ENCODE results near the gene NSUN3.
"Not testable (repeated sequence)": the region's sequence is repeated elsewhere in the genome, so short reads cannot be mapped to it uniquely, and the experiment has no call there.

The NSUN3 gene

GRCh38 chr3:94062513-94063404 is at the start of gene NSUN3, which contains the start of gene DHFR2:
TSS of gene NSUN3 (plus strand) at chr3:94063061. CDS start at chr3:94063127, 66 bp downstream.
TSS of gene DHFR2 (minus strand) at chr3:94062916. CDS start at chr3:94061511, 1,405 bp downstream.
- DNase-seq: peak; percentile 92

- DNase-seq: no peak
Observed at GRCh38 chr3:94015025-94015424, 47.8 kb upstream of the NSUN3 start.

- no peak for DNase-seq
Observed at GRCh38 chr3:94019659-94020058, 43.2 kb upstream of the NSUN3 start.

- no peak for DNase-seq
Observed at GRCh38 chr3:94020293-94020692, 42.6 kb upstream of the NSUN3 start.

- DNase-seq: no peak
Observed at GRCh38 chr3:94024385-94024784, 38.5 kb upstream of the NSUN3 start.

- no peak for DNase-seq
Observed at GRCh38 chr3:94026623-94027022, 36.2 kb upstream of the NSUN3 start.

- peak; percentile 14 for DNase-seq
Observed at GRCh38 chr3:94028093-94028837, 34.6 kb upstream of the NSUN3 start, which contains the start of gene STX19. TSS of gene STX19 (minus strand) at chr3:94028597. CDS start at chr3:94015269, 13,328 bp downstream.

- DNase-seq: no peak
Observed at GRCh38 chr3:94036909-94037507, 25.9 kb upstream of the NSUN3 start.

GRCh38 chr3:94043285-94043684 is 19.6 kb upstream of the NSUN3 start:
- DNase-seq: no peak

GRCh38 chr3:94044100-94044936 is 18.5 kb upstream of the NSUN3 start:
- DNase-seq: not testable (repeated sequence)

- no peak for DNase-seq
Observed at GRCh38 chr3:94046533-94046932, 16.3 kb upstream of the NSUN3 start.

- DNase-seq: no peak
Observed at GRCh38 chr3:94049267-94049666, 13.6 kb upstream of the NSUN3 start.

- DNase-seq: no peak
Observed at GRCh38 chr3:94050546-94050945, 12.3 kb upstream of the NSUN3 start.

- no peak for DNase-seq
Observed at GRCh38 chr3:94061297-94061696, 1.6 kb upstream of the NSUN3 start.

- no peak for DNase-seq
Observed at GRCh38 chr3:94063496-94064119, 747 bp downstream of the NSUN3 start.

GRCh38 chr3:94064243-94064860 is 1.5 kb downstream of the NSUN3 start:
- DNase-seq: no peak

GRCh38 chr3:94065122-94065521 is 2.3 kb downstream of the NSUN3 start:
- DNase-seq: no peak

GRCh38 chr3:94065819-94066480 is 3.1 kb downstream of the NSUN3 start:
- no peak for DNase-seq

- DNase-seq: no peak
Observed at GRCh38 chr3:94066506-94067500, 3.9 kb downstream of the NSUN3 start.

Data from NCI-H1105 (cell line).